Lower leg skin (tissue), 3 donors: ENCODE data around the gene MMEL1.

ENCODE experiments used
- POLR2A ChIP-seq, 2 donors: fragments of 450-650 bp; IDR thresholded peaks; one replicate each; pipeline ENCODE4 v1.6.1; 2016 to 2017; ENCODE audit warnings: antibody characterized with exemption in 2 of 2, mild to moderate bottlenecking in 1 of 2, moderate library complexity in 1 of 2
- TF ChIP-seq, protein P1 (sequence below), 3 donors: fragments of 450-650 bp; IDR thresholded peaks; one replicate each; pipeline ENCODE4 v1.5.1; 2016; ENCODE audit warnings: antibody characterized with exemption in 3 of 3, mild to moderate bottlenecking in 3 of 3, moderate library complexity in 2 of 3

GRCh38 chr1:2591581-2592261 lies 41.1 kb downstream of the MMEL1 start:
- TF ChIP-seq, protein P1, sequence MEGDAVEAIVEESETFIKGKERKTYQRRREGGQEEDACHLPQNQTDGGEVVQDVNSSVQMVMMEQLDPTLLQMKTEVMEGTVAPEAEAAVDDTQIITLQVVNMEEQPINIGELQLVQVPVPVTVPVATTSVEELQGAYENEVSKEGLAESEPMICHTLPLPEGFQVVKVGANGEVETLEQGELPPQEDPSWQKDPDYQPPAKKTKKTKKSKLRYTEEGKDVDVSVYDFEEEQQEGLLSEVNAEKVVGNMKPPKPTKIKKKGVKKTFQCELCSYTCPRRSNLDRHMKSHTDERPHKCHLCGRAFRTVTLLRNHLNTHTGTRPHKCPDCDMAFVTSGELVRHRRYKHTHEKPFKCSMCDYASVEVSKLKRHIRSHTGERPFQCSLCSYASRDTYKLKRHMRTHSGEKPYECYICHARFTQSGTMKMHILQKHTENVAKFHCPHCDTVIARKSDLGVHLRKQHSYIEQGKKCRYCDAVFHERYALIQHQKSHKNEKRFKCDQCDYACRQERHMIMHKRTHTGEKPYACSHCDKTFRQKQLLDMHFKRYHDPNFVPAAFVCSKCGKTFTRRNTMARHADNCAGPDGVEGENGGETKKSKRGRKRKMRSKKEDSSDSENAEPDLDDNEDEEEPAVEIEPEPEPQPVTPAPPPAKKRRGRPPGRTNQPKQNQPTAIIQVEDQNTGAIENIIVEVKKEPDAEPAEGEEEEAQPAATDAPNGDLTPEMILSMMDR (IDR thresholded peaks at IDR 0.05): no peak
- no peak for TF ChIP-seq POLR2A (IDR thresholded peaks at IDR 0.05)
